ENCODE measurements around the gene KDM2A. TPM values are rescaled to one million over a fixed set of nuclear protein-coding genes. Genes with fewer than 3 reads are reported as not detected.

The KDM2A gene
- total RNA-seq, 4 donors from 2014 or later = 65.3 to 137 (median 81.2) TPM

GRCh38 chr11:67303835-67304411, 184.9 kb downstream of the KDM2A start:
- Histone ChIP-seq H3K27ac (peak overlapping the region; percentile 83 to 91 (median 90)), H3K4me1 (peaks cover 13 to 37% (median 27%) of the 10 kb centered on the region in 4 donors), H3K9me3 (no peaks in the 10 kb centered on the region), H3K4me3 (peak overlapping the region; percentile 81 to 94 (median 84)), H3K36me3 (peaks cover 0 to 9% (median 0%) of the 10 kb centered on the region in 4 donors), H3K27me3 (no peaks in the 10 kb centered on the region)
- peak; percentile 55 for DNase-seq
- intact Hi-C loops (cut with DNase I; ENCODE audit: low total_unique reads) = no loop called here
- in situ Hi-C loops (cut with MboI; ENCODE audit: low pct_ligation_motif_present in 1 of 4, low pct_unique_long_range_greater_than_20kb in 1 of 4, low sequenced_read_pairs in 3 of 4) = no loop called here
- WGBS, 2 donors (ENCODE audit: low coverage in 1 of 2) = 6% methylated on average over 30 of the region's 43 CpGs; no CpG with 5 or more reads in 1 of the 2 donors
- no peak for TF ChIP-seq CTCF (IDR thresholded peaks at IDR 0.05)
- no peak for TF ChIP-seq POLR2AphosphoS5 (IDR thresholded peaks at IDR 0.05)
- no peak for TF ChIP-seq EP300 (IDR thresholded peaks at IDR 0.05; ENCODE audit: low read depth)
- no peak for TF ChIP-seq POLR2A (IDR thresholded peaks at IDR 0.05)

GRCh38 chr11:67304511-67305113, 185.5 kb downstream of the KDM2A start:
- Histone ChIP-seq H3K4me1 (peaks cover 13 to 37% (median 27%) of the 10 kb centered on the region in 4 donors), H3K27me3 (no peaks in the 10 kb centered on the region), H3K4me3 (peak overlapping the region; percentile 81 to 94 (median 84)), H3K9me3 (no peaks in the 10 kb centered on the region), H3K36me3 (peaks cover 0 to 9% (median under 1%) of the 10 kb centered on the region in 4 donors), H3K27ac (peak overlapping the region; percentile 83 to 91 (median 90))
- intact Hi-C loops (cut with DNase I; ENCODE audit: low total_unique reads) (no loop called here), in situ Hi-C loops (cut with MboI; ENCODE audit: low pct_ligation_motif_present in 1 of 4, low pct_unique_long_range_greater_than_20kb in 1 of 4, low sequenced_read_pairs in 3 of 4) (no loop called here)
- 62% methylated on average over 14 of the region's 14 CpGs; no CpG with 5 or more reads in 1 of the 2 donors for WGBS, 2 donors (ENCODE audit: low coverage in 1 of 2)
- TF ChIP-seq CTCF (IDR thresholded peaks at IDR 0.05) (no peak), EP300 (IDR thresholded peaks at IDR 0.05; ENCODE audit: low read depth) (no peak), POLR2A (IDR thresholded peaks at IDR 0.05) (no peak), POLR2AphosphoS5 (IDR thresholded peaks at IDR 0.05) (no peak)
- DNase-seq = peak; percentile 9

- Histone ChIP-seq H3K36me3 (peaks cover 0 to 9% (median 4%) of the 10 kb centered on the region in 4 donors), H3K27ac (no peak overlapping the region), H3K9me3 (no peaks in the 10 kb centered on the region), H3K4me3 (no peak overlapping the region), H3K4me1 (peaks cover 11 to 30% (median 22%) of the 10 kb centered on the region in 4 donors), H3K27me3 (no peaks in the 10 kb centered on the region)
- 89 to 90% methylated on average over 7 to 19 of the region's 19 CpGs for WGBS, 2 donors (ENCODE audit: low coverage in 1 of 2)
- DNase-seq = peak; percentile 5
- intact Hi-C loops (cut with DNase I; ENCODE audit: low total_unique reads) = no loop called here
- TF ChIP-seq EP300 (IDR thresholded peaks at IDR 0.05; ENCODE audit: low read depth) (no peak), CTCF (IDR thresholded peaks at IDR 0.05) (no peak), POLR2AphosphoS5 (IDR thresholded peaks at IDR 0.05) (no peak), POLR2A (IDR thresholded peaks at IDR 0.05) (no peak)
- in situ Hi-C loops (cut with MboI; ENCODE audit: low pct_ligation_motif_present in 1 of 4, low pct_unique_long_range_greater_than_20kb in 1 of 4, low sequenced_read_pairs in 3 of 4) = no loop called here
Observed at GRCh38 chr11:67306769-67307544, 187.9 kb downstream of the KDM2A start.

GRCh38 chr11:67307545-67308001, 188.5 kb downstream of the KDM2A start:
- Histone ChIP-seq H3K36me3 (peaks cover 0 to 9% (median 4%) of the 10 kb centered on the region in 4 donors), H3K27me3 (no peaks in the 10 kb centered on the region), H3K4me1 (peaks cover 4 to 29% (median 19%) of the 10 kb centered on the region in 4 donors), H3K4me3 (no peak overlapping the region), H3K27ac (no peak overlapping the region), H3K9me3 (no peaks in the 10 kb centered on the region)
- TF ChIP-seq CTCF (IDR thresholded peaks at IDR 0.05) (no peak), POLR2A (IDR thresholded peaks at IDR 0.05) (no peak), EP300 (IDR thresholded peaks at IDR 0.05; ENCODE audit: low read depth) (no peak), POLR2AphosphoS5 (IDR thresholded peaks at IDR 0.05) (no peak)
- in situ Hi-C loops (cut with MboI; ENCODE audit: low pct_ligation_motif_present in 1 of 4, low pct_unique_long_range_greater_than_20kb in 1 of 4, low sequenced_read_pairs in 3 of 4) (no loop called here), intact Hi-C loops (cut with DNase I; ENCODE audit: low total_unique reads) (no loop called here)
- no peak for DNase-seq
- 17 to 90% methylated on average over 1 to 12 of the region's 12 CpGs for WGBS, 2 donors (ENCODE audit: low coverage in 1 of 2)

Measured in transverse colon (tissue), 4 donors.